Measurements from ENCODE around the gene RUNX1. TPM values are rescaled to one million over a fixed set of nuclear protein-coding genes. Genes with fewer than 3 reads are reported as not detected.

The RUNX1 gene
- total and polyA plus RNA-seq, 3 experiments from 2014 or later, result 22.0 to 41.5 (median 40.3) TPM

DNA sequence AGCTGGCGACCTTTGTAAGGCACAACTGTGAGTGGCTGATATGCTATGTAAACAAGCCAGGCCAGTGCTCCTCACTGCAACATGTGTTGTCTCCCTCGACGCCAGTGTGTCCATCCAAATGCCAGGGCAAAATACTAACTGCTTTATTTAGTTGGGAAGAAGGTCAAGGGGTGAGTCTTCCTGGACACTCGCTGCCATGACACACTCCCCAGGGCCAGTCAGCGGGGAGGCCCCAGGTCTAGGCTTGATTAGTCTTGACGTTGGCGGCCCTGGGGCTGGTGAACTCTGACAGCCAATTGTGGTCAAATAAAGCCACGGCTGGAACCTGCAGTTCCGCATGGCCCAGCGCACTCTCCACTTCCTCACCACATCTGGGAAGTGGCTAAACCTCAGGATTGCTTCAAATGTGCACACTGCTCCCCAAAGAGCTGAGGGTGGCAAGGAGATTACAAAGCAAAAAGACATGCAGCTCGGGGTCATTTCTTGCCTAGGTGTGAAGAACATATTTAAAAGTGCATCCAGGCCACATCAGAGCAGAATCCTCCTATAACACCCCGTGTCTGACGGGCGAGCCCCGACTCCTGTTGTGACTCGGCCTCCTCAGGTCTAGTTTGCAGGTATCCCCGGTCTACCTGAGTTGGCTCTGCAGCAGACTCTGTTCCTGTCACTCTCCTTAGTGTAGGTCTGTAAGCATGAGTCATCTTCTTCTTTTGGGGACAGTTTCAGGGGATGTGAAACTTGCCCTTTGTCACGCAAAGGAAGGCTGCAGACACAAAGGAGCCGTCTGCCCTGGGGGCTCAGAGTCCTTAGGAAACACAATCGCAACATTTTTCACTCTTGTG is 183.5 kb downstream of the RUNX1 start:
- no peaks in the 10 kb centered on the region for H3K27me3 Mint-ChIP-seq
- Histone ChIP-seq H3K4me1 (ENCODE audit: insufficient read depth, low read length) (peaks cover 13% of the 10 kb centered on the region), H3K9me3 (ENCODE audit: low read length) (no peaks in the 10 kb centered on the region), H3K27me3 (ENCODE audit: insufficient read depth, low read length, poor library complexity, severe bottlenecking) (no peaks in the 10 kb centered on the region), H3K36me3 (ENCODE audit: insufficient read depth, low read length) (peaks cover 30% of the 10 kb centered on the region), H3K27ac (ENCODE audit: low read depth, low read length) (no peak overlapping the region), H3K4me3 (ENCODE audit: low read length) (no peak overlapping the region)
- POLR2A ChIA-PET, result interaction anchor here (0.6 kb wide), 1 partner anchor 150 kb away, joined by 3 read pairs; no protein-coding TSS in a partner anchor
- peak overlapping the region in 5 of 7 donors; percentile 11 to 64 (median 32) for H3K4me3 Mint-ChIP-seq
- peak overlapping the region in 7 of 8 donors; percentile 25 to 77 (median 46) for H3K27ac Mint-ChIP-seq
- CTCF ChIA-PET, result interaction anchor here (1.2 kb wide), 1 partner anchor 536 kb away, joined by 3 read pairs; no protein-coding TSS in a partner anchor
- no peaks in the 10 kb centered on the region for H3K9me3 Mint-ChIP-seq
- no peak for DNase-seq
- H3K36me3 Mint-ChIP-seq, result peaks cover 0 to 91% (median 23%) of the 10 kb centered on the region in 3 donors
- H3K4me1 Mint-ChIP-seq, result peaks cover 36 to 61% (median 52%) of the 10 kb centered on the region in 3 donors

DNA sequence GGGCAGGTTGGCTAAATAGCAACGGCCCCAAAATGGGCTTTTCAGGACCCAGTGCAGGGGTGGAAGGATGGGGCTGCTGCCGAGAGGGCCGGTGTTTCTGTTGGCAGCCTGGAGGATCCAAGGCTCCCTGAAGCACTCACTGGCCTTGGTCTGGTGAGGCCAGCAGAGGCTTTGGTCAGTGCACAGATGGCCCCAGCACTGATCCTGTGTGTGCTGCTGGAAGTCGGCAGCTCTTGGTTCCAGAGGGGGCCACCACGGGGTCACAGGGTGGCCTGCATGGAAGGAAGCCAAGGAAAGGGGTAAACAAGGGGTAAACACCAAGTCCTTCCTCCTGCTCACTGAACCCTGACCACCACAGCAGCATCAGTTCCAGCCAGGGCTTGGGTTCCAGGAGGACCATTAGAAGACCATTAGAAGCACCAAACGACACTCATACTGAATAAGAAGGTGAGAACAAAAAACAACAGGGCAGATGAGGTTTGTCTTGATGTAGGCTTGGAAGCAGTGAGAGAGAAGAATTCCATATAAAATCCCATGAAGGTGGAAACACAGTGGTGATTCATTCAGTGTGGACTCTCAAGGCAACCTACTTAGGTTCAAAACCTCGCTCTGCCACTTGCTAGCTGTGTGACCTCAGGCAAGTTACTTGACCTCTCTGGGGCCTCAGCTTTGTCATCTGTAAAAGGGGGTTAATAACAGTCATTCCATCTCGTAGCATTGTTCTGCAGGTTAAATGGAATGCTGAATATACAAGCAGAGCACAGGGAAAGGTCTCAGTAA is 184.5 kb downstream of the RUNX1 start:
- H3K27ac ChIP-seq (ENCODE audit: low read depth, low read length), result no peak overlapping the region
- Mint-ChIP-seq H3K4me3 (peak overlapping the region in 1 of 7 donors; percentile 48), H3K4me1 (peaks cover 38 to 61% (median 52%) of the 10 kb centered on the region in 3 donors), H3K27me3 (no peaks in the 10 kb centered on the region), H3K36me3 (peaks cover 0 to 91% (median 23%) of the 10 kb centered on the region in 3 donors), H3K9me3 (no peaks in the 10 kb centered on the region), H3K27ac (no peak overlapping the region)
- peaks cover 23% of the 10 kb centered on the region for H3K36me3 ChIP-seq (ENCODE audit: insufficient read depth, low read length)
- no peaks in the 10 kb centered on the region for H3K9me3 ChIP-seq (ENCODE audit: low read length)
- no peaks in the 10 kb centered on the region for H3K27me3 ChIP-seq (ENCODE audit: insufficient read depth, low read length, poor library complexity, severe bottlenecking)
- no peak for DNase-seq
- no peak overlapping the region for H3K4me3 ChIP-seq (ENCODE audit: low read length)
- CTCF ChIA-PET, result interaction anchor here (1.2 kb wide), 1 partner anchor 537 kb away, joined by 3 read pairs; no protein-coding TSS in a partner anchor
- peaks cover 13% of the 10 kb centered on the region for H3K4me1 ChIP-seq (ENCODE audit: insufficient read depth, low read length)
- POLR2A ChIA-PET, result no interaction called here

DNA sequence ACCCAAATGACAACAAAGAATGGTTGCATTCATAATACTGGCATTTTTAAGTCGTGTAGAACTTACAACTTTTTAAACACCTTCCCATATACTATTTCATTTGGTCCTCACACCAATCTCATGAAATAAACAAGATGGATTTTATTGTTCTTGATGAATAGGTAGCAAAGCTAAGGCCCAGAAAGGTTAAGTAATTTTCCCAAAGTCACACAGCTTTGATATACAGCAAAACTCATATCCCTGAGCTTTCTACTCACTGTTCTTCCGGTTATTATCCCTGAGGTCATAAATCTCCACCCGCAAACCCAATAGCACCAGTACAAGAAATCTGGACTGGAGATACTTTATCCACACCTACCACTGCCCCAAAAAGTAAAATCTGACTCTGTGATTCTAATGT is 186.2 kb downstream of the RUNX1 start:
- Mint-ChIP-seq H3K27me3 (no peaks in the 10 kb centered on the region), H3K4me1 (peaks cover 25 to 50% (median 38%) of the 10 kb centered on the region in 3 donors), H3K27ac (peak overlapping the region in 2 of 8 donors; percentile 2 to 23), H3K9me3 (no peaks in the 10 kb centered on the region), H3K36me3 (peaks cover 11 to 92% (median 24%) of the 10 kb centered on the region in 3 donors), H3K4me3 (no peak overlapping the region)
- no peak for DNase-seq
- Histone ChIP-seq H3K36me3 (ENCODE audit: insufficient read depth, low read length) (peaks cover 35% of the 10 kb centered on the region), H3K4me3 (ENCODE audit: low read length) (no peak overlapping the region), H3K27me3 (ENCODE audit: insufficient read depth, low read length, poor library complexity, severe bottlenecking) (no peaks in the 10 kb centered on the region), H3K27ac (ENCODE audit: low read depth, low read length) (no peak overlapping the region), H3K9me3 (ENCODE audit: low read length) (no peaks in the 10 kb centered on the region), H3K4me1 (ENCODE audit: insufficient read depth, low read length) (peaks cover 13% of the 10 kb centered on the region)
- ChIA-PET POLR2A (no interaction called here), CTCF (no interaction called here)

DNA sequence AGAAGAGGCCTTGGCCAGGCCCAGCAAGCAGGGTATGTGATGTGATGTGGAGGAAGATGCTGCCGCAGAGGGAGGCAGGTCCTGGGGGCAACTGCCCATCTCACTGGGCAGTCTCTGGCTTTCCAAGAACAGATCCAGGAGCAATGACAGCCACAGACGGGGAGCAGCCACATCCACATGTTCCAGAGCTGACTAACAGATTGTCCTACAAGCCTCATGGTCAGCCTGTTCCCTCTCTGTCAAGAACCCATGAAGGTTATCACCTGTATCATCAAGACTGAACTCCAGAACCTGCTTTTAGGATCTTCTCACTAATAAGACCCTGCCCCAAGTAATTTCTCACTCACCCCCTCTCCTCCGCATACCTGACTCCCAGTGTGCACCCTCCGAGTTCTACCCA is 187.8 kb downstream of the RUNX1 start:
- Mint-ChIP-seq H3K9me3 (peaks cover 0 to 2% (median 0%) of the 10 kb centered on the region in 5 donors), H3K27ac (peak overlapping the region in 3 of 8 donors; percentile 17 to 85 (median 74)), H3K36me3 (peaks cover 11 to 96% (median 27%) of the 10 kb centered on the region in 3 donors), H3K4me1 (peaks cover 17 to 40% (median 22%) of the 10 kb centered on the region in 3 donors), H3K4me3 (no peak overlapping the region), H3K27me3 (no peaks in the 10 kb centered on the region)
- H3K4me3 ChIP-seq (ENCODE audit: low read length), result no peak overlapping the region
- no peaks in the 10 kb centered on the region for H3K9me3 ChIP-seq (ENCODE audit: low read length)
- ChIA-PET CTCF (no interaction called here), POLR2A (no interaction called here)
- DNase-seq, result no peak
- H3K4me1 ChIP-seq (ENCODE audit: insufficient read depth, low read length), result peaks cover 7% of the 10 kb centered on the region
- no peak overlapping the region for H3K27ac ChIP-seq (ENCODE audit: low read depth, low read length)
- peaks cover 51% of the 10 kb centered on the region for H3K36me3 ChIP-seq (ENCODE audit: insufficient read depth, low read length)
- H3K27me3 ChIP-seq (ENCODE audit: insufficient read depth, low read length, poor library complexity, severe bottlenecking), result no peaks in the 10 kb centered on the region

DNA sequence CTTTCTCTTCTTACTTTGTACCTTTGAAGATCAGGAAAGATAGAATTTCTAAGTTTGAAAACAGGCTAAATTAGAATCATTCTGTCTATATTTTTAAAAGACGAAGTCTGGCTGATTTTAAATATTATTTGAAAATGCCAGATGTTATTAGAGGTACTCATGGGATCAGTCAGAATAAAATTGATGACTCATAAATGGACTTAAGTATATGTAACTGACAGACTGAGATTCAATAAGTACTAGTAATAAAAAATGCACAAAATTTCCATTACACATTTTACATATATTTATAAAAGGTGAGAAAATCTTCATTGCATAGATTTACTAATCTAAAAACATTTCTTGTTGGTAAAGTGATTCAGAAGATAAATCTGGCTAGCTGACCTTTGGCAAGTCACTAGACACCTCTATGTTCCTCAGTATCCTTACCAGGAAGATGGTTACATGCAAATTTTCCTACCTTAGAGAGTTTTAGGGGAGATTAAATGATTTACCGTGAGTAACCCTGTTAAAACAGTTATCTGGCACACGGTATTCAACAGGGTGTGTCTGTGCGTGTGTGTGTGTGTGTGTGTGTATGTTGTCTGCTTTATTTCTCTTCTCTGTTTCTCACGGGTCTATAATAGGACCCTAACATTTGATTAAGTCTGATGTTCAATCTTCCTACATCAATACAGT is 189.0 kb downstream of the RUNX1 start:
- Histone ChIP-seq H3K4me1 (ENCODE audit: insufficient read depth, low read length) (no peaks in the 10 kb centered on the region), H3K4me3 (ENCODE audit: low read length) (no peak overlapping the region), H3K36me3 (ENCODE audit: insufficient read depth, low read length) (peaks cover 54% of the 10 kb centered on the region), H3K9me3 (ENCODE audit: low read length) (no peaks in the 10 kb centered on the region), H3K27me3 (ENCODE audit: insufficient read depth, low read length, poor library complexity, severe bottlenecking) (no peaks in the 10 kb centered on the region), H3K27ac (ENCODE audit: low read depth, low read length) (no peak overlapping the region)
- DNase-seq, result no peak
- Mint-ChIP-seq H3K4me1 (peaks cover 7 to 29% (median 11%) of the 10 kb centered on the region in 3 donors), H3K27me3 (no peaks in the 10 kb centered on the region), H3K27ac (peak overlapping the region in 2 of 8 donors; percentile 16 to 22), H3K4me3 (no peak overlapping the region), H3K9me3 (peaks cover 0 to 2% (median 0%) of the 10 kb centered on the region in 5 donors), H3K36me3 (peaks cover 11 to 94% (median 25%) of the 10 kb centered on the region in 3 donors)
- ChIA-PET POLR2A (no interaction called here), CTCF (no interaction called here)

DNA sequence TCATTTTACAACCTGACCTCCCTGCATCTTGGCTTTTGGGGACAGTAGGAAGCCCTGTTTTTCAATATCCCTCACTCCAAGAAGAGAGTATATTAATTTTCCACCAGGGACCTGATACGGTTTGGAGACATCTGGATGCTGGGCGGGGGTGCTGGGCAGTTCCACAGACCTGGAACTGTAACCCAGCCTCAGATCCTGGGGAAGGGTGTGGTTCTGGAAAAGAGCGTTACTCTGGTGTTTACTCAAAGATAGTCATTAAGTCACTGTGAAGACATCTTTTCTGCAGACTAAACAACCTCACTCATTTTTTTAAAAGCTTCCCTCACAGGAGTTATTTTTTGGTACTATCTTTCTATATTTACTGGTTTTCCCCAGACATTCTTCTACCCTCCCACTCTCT is 190.5 kb downstream of the RUNX1 start:
- peaks cover 4 to 25% (median 6%) of the 10 kb centered on the region in 3 donors for H3K4me1 Mint-ChIP-seq
- POLR2A ChIA-PET, result no interaction called here
- H3K27ac Mint-ChIP-seq, result no peak overlapping the region
- Histone ChIP-seq H3K4me3 (ENCODE audit: low read length) (no peak overlapping the region), H3K4me1 (ENCODE audit: insufficient read depth, low read length) (no peaks in the 10 kb centered on the region), H3K36me3 (ENCODE audit: insufficient read depth, low read length) (peaks cover 45% of the 10 kb centered on the region), H3K9me3 (ENCODE audit: low read length) (no peaks in the 10 kb centered on the region), H3K27ac (ENCODE audit: low read depth, low read length) (no peak overlapping the region), H3K27me3 (ENCODE audit: insufficient read depth, low read length, poor library complexity, severe bottlenecking) (no peaks in the 10 kb centered on the region)
- CTCF ChIA-PET, result interaction anchor here (0.9 kb wide), 1 partner anchor 11 kb away, joined by 3 read pairs; no protein-coding TSS in a partner anchor
- peaks cover 11 to 93% (median 29%) of the 10 kb centered on the region in 3 donors for H3K36me3 Mint-ChIP-seq
- H3K27me3 Mint-ChIP-seq, result no peaks in the 10 kb centered on the region
- H3K9me3 Mint-ChIP-seq, result peaks cover 0 to 2% (median 0%) of the 10 kb centered on the region in 5 donors
- DNase-seq, result no peak
- no peak overlapping the region for H3K4me3 Mint-ChIP-seq

DNA sequence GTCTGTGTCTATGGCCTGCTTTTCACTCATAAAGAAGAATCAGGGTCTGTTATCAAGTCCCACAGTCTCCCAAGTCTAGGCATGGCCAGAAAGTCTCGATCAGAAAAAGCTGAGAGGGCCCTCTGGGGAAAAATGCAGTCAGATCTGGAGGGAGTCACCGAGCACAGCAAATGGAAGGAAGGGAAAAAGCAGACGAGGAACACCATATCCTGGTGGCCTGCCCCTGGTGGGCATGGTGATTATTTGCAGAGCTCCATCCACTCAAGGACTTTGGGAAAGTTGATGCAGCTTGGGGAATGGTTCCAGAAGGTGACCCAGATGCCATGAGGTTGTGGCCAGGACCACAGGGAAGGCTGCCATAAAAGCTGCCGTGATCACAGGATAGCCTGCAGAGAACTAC is 191.2 kb downstream of the RUNX1 start:
- CTCF ChIA-PET, result interaction anchor here (0.9 kb wide), 1 partner anchor 10 kb away, joined by 3 read pairs; no protein-coding TSS in a partner anchor

More for the DNA sequence above, 191.2 kb downstream of the RUNX1 start:
- Histone ChIP-seq H3K4me3 (ENCODE audit: low read length) (no peak overlapping the region), H3K27ac (ENCODE audit: low read depth, low read length) (no peak overlapping the region), H3K36me3 (ENCODE audit: insufficient read depth, low read length) (peaks cover 45% of the 10 kb centered on the region), H3K9me3 (ENCODE audit: low read length) (no peaks in the 10 kb centered on the region), H3K27me3 (ENCODE audit: insufficient read depth, low read length, poor library complexity, severe bottlenecking) (no peaks in the 10 kb centered on the region), H3K4me1 (ENCODE audit: insufficient read depth, low read length) (no peaks in the 10 kb centered on the region)
- peaks cover 11 to 94% (median 27%) of the 10 kb centered on the region in 3 donors for H3K36me3 Mint-ChIP-seq
- peak overlapping the region in 2 of 8 donors; percentile 22 to 66 for H3K27ac Mint-ChIP-seq
- H3K27me3 Mint-ChIP-seq, result no peaks in the 10 kb centered on the region
- peaks cover 0 to 2% (median 0%) of the 10 kb centered on the region in 5 donors for H3K9me3 Mint-ChIP-seq
- POLR2A ChIA-PET, result no interaction called here
- no peak overlapping the region for H3K4me3 Mint-ChIP-seq
- H3K4me1 Mint-ChIP-seq, result peaks cover 3 to 21% (median 4%) of the 10 kb centered on the region in 3 donors
- no peak for DNase-seq
